ENCODE measurements around the gene EDC3. TPM values are rescaled to one million over a fixed set of nuclear protein-coding genes. Genes with fewer than 3 reads are reported as not detected.

Gene EDC3
- total and polyA plus RNA-seq, 9 of the 15 experiments (the other 6 are each of a cell fraction or from before 2014, with no cell fraction given), result 11.7 to 63.9 (median 32.8) TPM

GRCh38 chr15:74635228-74635627, 60.6 kb downstream of the EDC3 start (continued):
- TF ChIP-seq, protein P1, sequence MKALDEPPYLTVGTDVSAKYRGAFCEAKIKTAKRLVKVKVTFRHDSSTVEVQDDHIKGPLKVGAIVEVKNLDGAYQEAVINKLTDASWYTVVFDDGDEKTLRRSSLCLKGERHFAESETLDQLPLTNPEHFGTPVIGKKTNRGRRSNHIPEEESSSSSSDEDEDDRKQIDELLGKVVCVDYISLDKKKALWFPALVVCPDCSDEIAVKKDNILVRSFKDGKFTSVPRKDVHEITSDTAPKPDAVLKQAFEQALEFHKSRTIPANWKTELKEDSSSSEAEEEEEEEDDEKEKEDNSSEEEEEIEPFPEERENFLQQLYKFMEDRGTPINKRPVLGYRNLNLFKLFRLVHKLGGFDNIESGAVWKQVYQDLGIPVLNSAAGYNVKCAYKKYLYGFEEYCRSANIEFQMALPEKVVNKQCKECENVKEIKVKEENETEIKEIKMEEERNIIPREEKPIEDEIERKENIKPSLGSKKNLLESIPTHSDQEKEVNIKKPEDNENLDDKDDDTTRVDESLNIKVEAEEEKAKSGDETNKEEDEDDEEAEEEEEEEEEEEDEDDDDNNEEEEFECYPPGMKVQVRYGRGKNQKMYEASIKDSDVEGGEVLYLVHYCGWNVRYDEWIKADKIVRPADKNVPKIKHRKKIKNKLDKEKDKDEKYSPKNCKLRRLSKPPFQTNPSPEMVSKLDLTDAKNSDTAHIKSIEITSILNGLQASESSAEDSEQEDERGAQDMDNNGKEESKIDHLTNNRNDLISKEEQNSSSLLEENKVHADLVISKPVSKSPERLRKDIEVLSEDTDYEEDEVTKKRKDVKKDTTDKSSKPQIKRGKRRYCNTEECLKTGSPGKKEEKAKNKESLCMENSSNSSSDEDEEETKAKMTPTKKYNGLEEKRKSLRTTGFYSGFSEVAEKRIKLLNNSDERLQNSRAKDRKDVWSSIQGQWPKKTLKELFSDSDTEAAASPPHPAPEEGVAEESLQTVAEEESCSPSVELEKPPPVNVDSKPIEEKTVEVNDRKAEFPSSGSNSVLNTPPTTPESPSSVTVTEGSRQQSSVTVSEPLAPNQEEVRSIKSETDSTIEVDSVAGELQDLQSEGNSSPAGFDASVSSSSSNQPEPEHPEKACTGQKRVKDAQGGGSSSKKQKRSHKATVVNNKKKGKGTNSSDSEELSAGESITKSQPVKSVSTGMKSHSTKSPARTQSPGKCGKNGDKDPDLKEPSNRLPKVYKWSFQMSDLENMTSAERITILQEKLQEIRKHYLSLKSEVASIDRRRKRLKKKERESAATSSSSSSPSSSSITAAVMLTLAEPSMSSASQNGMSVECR (CRISPR knock-in tag; IDR thresholded peaks at IDR 0.05), result peak; percentile 48; the same call in 1 of the 2 replicates

DNA sequence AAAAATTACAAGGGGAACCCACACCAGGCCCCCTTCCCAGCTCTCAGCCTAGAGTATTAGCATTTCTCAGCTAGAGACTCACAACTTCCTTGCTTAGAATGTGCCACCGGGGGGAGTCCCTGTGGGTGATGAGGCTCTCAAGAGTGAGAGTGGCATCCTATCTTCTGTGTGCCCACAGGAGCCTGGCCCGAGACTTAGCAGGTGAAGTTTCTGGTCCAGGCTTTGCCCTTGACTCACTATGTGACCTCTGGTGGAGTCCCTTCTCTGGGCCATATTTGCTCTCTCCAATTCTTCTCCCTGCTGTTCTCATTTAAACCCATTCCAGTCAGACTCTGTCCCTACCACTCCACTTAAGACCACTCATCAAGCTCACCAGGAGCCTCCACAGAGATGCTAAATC, 62.0 kb downstream of the EDC3 start:
- BruUV-seq (replicated peaks), result no TSS peak
- intact Hi-C loops (cut with micrococcal nuclease), result no loop called here
- ChIA-PET CTCF (ENCODE audit: low intra/inter-chr PET ratio) (interaction anchor here (0.6 to 4.7 kb wide), 3 partner anchors 135 to 260 kb away, joined by 4 to 51 read pairs (median 5); no protein-coding TSS in a partner anchor), POLR2A (interaction anchor here (0.6 to 3.8 kb wide), 3 partner anchors 7 to 330 kb away, joined by 3 to 16 read pairs (median 3); no protein-coding TSS in a partner anchor)
- H3K9me1 ChIP-seq (ENCODE audit: control insufficient read depth, insufficient read depth, low read length), result peaks cover 9% of the 10 kb centered on the region
- H3K4me3 ChIP-seq, result no peak overlapping the region
- ATAC-seq (no peak), FAIRE-seq (no peak), DNase-seq (ENCODE audit: extremely low read depth in 1 of 4, low spot score in 3 of 4) (no peak)
- no peak overlapping the region for H3K27ac ChIP-seq (ENCODE audit: extremely low read depth, low read depth, low read length)
- H4K20me1 ChIP-seq (replicated peaks; ENCODE audit: control insufficient read depth, insufficient read depth, low read length), result peaks cover 29% of the 10 kb centered on the region
- 59% methylated on average over 2 of the region's 2 CpGs for WGBS (ENCODE audit: insufficient coverage, low coverage, missing lambda C conversion rate)
- H3K9me3 ChIP-seq (replicated peaks; ENCODE audit: control insufficient read depth, insufficient read depth, low read depth, low read length), result no peaks in the 10 kb centered on the region
- H3K36me3 ChIP-seq (ENCODE audit: control insufficient read depth, insufficient read depth, low read length), result peaks cover 90% of the 10 kb centered on the region
- no peaks in the 10 kb centered on the region for H3K79me2 ChIP-seq (ENCODE audit: control insufficient read depth, insufficient read depth, low read length)
- in situ Hi-C loops (cut with MboI), result no loop called here
- H2AFZ ChIP-seq (ENCODE audit: low read depth, low read length), result no peak overlapping the region
- H3K9ac ChIP-seq (ENCODE audit: insufficient read depth in 1 of 2, low read depth in 2 of 2, low read length in 2 of 2), result no peak overlapping the region
- H3K4me1 ChIP-seq (replicated peaks in 1 of 2; ENCODE audit: control insufficient read depth in 2 of 2, insufficient read depth in 2 of 2, low read length in 2 of 2), result no peaks in the 10 kb centered on the region; a peak in 1 of 5 replicates
- H3K27me3 ChIP-seq (ENCODE audit: control insufficient read depth in 2 of 2, insufficient read depth in 2 of 2, low read length in 2 of 2), result no peaks in the 10 kb centered on the region
- no peak overlapping the region for H3K4me2 ChIP-seq (ENCODE audit: insufficient read depth, low read length)
- TF ChIP-seq ZBTB26 (CRISPR knock-in tag; IDR thresholded peaks at IDR 0.05) (no peak), MEF2A (IDR thresholded peaks at IDR 0.05; ENCODE audit: control insufficient read depth, low read depth, low read length) (no peak), TOE1 (IDR thresholded peaks at IDR 0.05; ENCODE audit: borderline replicate concordance) (no peak), TOE1 (CRISPR knock-in tag; IDR thresholded peaks at IDR 0.05; ENCODE audit: borderline replicate concordance, low read depth) (no peak), ZNF311 (CRISPR knock-in tag; IDR thresholded peaks at IDR 0.05) (no peak), ZNF707 (CRISPR knock-in tag; conservative IDR thresholded peaks at IDR 0.05) (no peak), FUS (optimal IDR thresholded peaks at IDR 0.05; ENCODE audit: low read depth, low read length) (no peak), ZNF57 (CRISPR knock-in tag; IDR thresholded peaks at IDR 0.05) (no peak), PCBP1 (IDR thresholded peaks at IDR 0.05; ENCODE audit: low read depth, low read length, poor library complexity, severe bottlenecking) (no peak), GATAD2A (IDR thresholded peaks at IDR 0.05) (no peak), NFATC3 (IDR thresholded peaks at IDR 0.05) (no peak)
- TF ChIP-seq, protein P2, sequence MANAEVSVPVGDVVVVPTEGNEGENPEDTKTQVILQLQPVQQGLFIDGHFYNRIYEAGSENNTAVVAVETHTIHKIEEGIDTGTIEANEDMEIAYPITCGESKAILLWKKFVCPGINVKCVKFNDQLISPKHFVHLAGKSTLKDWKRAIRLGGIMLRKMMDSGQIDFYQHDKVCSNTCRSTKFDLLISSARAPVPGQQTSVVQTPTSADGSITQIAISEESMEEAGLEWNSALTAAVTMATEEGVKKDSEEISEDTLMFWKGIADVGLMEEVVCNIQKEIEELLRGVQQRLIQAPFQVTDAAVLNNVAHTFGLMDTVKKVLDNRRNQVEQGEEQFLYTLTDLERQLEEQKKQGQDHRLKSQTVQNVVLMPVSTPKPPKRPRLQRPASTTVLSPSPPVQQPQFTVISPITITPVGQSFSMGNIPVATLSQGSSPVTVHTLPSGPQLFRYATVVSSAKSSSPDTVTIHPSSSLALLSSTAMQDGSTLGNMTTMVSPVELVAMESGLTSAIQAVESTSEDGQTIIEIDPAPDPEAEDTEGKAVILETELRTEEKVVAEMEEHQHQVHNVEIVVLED (CRISPR knock-in tag; IDR thresholded peaks at IDR 0.05), result no peak

Data from K562 (cell line).